Measurements from ENCODE around the gene MBD3L2.
A peak's percentile ranks its signal among the peaks of the same experiment; 100 is the strongest.
"Not testable (repeated sequence)": the region's sequence is repeated elsewhere in the genome, so short reads cannot be mapped to it uniquely, and the experiment has no call there.

The MBD3L2 gene

DNA sequence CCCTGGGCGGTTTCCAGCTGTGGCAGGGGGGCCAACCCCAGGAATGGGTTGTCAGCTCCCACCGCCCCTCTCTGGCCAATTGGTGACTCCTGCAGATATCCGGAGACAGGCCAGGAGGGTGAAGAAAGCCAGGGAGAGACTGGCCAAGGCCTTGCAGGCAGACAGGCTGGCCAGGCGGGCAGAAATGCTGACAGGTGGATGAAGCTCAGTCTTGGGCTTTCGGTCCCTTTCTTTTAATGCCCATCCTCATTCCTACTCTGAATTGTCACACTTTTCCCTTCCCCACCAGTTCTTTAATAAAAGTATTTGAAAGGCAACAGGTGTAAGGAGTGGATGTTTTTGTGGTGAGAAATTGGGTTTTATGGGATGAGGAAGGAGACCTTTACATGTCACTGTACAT, 2.3 kb downstream of the MBD3L2 start:
- not testable (repeated sequence) for H3K4me3 Mint-ChIP-seq; H3K36me3 Mint-ChIP-seq; H3K27me3 Mint-ChIP-seq; H3K27ac Mint-ChIP-seq; H3K4me1 Mint-ChIP-seq (ENCODE audit: low read depth); H3K9me3 Mint-ChIP-seq (ENCODE audit: low read depth)

DNA sequence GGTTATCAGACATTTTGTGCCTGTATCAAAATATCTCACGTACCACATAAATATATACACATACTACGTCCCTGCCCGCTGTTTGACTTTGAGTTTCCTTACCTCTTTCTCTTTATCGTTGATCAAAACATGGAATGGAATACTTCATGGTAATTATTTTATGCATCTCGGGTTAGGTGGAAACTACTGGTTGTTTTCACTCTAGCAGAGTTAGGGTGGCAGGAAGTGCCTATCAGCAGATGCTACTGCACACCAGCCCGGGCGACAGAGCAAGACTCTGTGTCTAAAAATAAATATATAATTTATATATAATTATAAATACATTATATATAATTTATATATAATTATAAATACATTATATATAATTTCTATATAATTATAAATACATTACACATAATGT, 3.8 kb downstream of the MBD3L2 start:
- H3K27me3 Mint-ChIP-seq; H3K27ac Mint-ChIP-seq; H3K4me1 Mint-ChIP-seq (ENCODE audit: low read depth); H3K4me3 Mint-ChIP-seq; H3K9me3 Mint-ChIP-seq (ENCODE audit: low read depth); H3K36me3 Mint-ChIP-seq: not testable (repeated sequence)

DNA sequence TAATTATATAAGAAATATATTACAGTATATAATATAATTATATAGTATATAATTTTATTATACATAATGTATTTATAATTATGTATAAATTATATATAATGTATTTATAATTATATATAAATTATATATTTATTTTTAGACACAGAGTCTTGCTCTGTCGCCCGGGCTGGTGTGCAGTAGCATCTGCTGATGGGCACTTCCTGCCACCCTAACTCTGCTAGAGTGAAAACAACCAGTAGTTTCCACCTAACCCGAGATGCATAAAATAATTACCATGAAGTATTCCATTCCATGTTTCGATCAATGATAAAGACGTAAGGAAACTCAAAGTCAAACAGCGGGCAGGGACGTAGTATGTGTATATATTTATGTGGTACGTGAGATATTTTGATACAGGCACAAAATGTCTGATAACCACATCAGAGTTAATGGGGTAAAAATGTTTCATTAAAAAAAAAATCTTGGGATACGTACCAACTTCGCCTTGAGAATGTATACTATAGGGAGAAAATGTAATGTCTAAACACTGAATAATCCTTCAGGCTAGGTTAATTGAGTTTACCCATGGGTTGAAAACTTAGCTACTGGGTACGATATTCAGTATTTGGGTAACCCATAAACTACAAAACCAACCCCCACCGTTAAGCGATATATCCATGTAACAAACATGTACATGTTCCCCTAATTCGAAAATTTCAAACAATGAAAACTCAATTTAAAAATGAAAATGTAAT, 5.7 kb downstream of the MBD3L2 start:
- not testable (repeated sequence) for H3K9me3 Mint-ChIP-seq (ENCODE audit: low read depth); H3K27me3 Mint-ChIP-seq; H3K4me3 Mint-ChIP-seq; H3K36me3 Mint-ChIP-seq; H3K27ac Mint-ChIP-seq; H3K4me1 Mint-ChIP-seq (ENCODE audit: low read depth)

DNA sequence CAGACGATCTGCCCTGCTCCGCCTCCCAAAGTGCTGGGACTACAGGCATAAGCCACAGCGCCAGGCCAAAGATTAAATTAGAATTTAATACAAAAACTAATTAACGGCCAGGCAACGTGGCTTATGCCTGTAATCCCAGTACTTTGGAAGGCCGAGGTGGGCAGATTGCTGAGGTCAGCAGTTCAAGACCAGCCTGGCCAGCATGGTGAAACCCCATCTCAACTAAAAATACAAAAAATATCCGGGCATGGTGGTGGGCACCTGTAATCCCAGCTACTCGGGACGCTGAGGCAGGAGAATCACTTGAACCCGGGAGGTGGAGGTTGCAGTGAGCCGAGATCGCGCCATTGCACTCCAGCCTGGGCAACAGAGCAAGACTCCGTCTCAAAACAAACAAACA, 6.6 kb downstream of the MBD3L2 start:
- not testable (repeated sequence) for H3K4me1 Mint-ChIP-seq (ENCODE audit: low read depth); H3K36me3 Mint-ChIP-seq; H3K9me3 Mint-ChIP-seq (ENCODE audit: low read depth); H3K27ac Mint-ChIP-seq; H3K27me3 Mint-ChIP-seq; H3K4me3 Mint-ChIP-seq

DNA sequence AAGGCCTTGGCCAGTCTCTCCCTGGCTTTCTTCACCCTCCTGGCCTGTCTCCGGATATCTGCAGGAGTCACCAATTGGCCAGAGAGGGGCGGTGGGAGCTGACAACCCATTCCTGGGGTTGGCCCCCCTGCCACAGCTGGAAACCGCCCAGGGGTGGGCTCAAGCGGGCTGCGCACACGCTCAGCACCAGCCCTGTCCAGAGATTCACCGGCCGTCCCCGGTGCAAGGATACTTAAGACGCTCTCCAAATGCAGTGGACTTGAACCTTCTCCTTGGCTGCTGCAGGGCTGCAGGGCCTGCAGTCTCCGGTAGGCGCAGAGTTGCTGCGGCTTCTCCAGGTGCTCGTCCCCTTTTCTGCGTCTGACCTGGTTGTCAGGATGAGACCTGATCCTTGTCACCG, 7.2 kb downstream of the MBD3L2 start:
- H3K36me3 Mint-ChIP-seq; H3K9me3 Mint-ChIP-seq (ENCODE audit: low read depth); H3K27me3 Mint-ChIP-seq; H3K27ac Mint-ChIP-seq; H3K4me1 Mint-ChIP-seq (ENCODE audit: low read depth); H3K4me3 Mint-ChIP-seq: not testable (repeated sequence)

DNA sequence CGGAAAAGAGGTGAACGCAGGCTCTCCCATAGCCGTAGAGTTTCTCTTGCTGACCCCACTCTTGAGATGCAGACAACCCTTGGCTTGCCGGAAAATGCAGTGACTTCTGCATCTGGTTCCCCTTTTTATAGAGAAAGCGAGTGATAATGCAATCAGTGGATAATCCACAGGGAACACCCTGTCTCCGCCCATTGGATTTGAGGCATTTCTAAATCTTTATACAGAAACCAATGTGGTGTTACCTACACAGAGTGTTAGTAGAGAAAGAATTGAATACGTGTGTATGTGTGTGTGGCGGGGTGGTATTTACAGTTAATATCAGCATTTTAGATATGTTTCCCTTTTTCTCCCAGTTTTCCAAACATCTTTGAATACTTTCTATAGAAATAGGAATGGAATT, 9.5 kb downstream of the MBD3L2 start, which contains the start of gene MBD3L3:
Gene MBD3L3 (minus strand): TSS at position 101 of the 400 bp plus-strand sequence. CDS start 71 bp downstream, at position 30.
- not testable (repeated sequence) for H3K36me3 Mint-ChIP-seq; H3K9me3 Mint-ChIP-seq (ENCODE audit: low read depth); H3K27me3 Mint-ChIP-seq; H3K27ac Mint-ChIP-seq; H3K4me3 Mint-ChIP-seq; H3K4me1 Mint-ChIP-seq (ENCODE audit: low read depth)

DNA sequence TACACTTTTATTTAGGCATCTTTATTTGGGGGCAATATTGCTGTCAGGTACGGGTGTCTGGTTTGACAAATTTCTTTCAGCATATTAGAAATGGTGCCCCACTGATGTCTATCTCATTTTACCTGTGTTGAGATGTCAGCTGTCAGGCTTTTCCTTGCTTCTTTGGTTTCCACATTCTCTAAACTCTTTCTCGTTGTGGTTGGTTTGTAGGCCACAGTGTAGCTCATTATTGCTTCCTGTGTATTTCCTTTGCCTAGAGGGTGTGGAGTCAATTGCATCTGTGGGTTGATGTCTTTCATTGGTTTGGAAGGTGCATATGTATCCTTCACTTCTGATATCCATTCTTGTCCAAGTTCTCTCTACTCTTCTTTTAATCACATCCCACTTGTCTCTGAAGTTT, 10.9 kb downstream of the MBD3L2 start:
- H3K9me3 Mint-ChIP-seq (ENCODE audit: low read depth); H3K27me3 Mint-ChIP-seq; H3K4me3 Mint-ChIP-seq; H3K4me1 Mint-ChIP-seq (ENCODE audit: low read depth); H3K36me3 Mint-ChIP-seq; H3K27ac Mint-ChIP-seq: not testable (repeated sequence)

DNA sequence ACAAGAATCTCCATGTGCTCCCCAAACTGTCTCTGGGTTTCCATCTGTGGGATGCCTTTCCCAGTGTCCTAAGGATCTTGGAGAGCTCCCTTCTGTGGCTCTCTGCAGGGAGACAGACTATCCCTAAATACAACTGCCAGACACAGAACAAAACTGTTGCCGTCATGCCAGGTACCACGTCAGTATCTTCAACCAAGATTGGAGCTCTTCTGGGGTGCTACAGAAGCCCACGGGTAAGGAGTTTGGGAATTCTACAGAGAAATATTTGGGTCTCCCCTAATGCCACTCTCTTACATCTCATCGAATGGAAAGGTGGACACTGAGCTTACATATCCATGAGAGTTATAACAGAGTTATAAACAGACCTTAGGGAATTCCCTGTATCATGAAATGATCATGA, 14.2 kb downstream of the MBD3L2 start:
- Mint-ChIP-seq H3K27ac (no peak overlapping the region), H3K36me3 (no peaks in the 10 kb centered on the region), H3K4me3 (no peak overlapping the region), H3K4me1 (ENCODE audit: low read depth) (peaks cover 1% of the 10 kb centered on the region), H3K27me3 (no peaks in the 10 kb centered on the region), H3K9me3 (ENCODE audit: low read depth) (no peaks in the 10 kb centered on the region)

DNA sequence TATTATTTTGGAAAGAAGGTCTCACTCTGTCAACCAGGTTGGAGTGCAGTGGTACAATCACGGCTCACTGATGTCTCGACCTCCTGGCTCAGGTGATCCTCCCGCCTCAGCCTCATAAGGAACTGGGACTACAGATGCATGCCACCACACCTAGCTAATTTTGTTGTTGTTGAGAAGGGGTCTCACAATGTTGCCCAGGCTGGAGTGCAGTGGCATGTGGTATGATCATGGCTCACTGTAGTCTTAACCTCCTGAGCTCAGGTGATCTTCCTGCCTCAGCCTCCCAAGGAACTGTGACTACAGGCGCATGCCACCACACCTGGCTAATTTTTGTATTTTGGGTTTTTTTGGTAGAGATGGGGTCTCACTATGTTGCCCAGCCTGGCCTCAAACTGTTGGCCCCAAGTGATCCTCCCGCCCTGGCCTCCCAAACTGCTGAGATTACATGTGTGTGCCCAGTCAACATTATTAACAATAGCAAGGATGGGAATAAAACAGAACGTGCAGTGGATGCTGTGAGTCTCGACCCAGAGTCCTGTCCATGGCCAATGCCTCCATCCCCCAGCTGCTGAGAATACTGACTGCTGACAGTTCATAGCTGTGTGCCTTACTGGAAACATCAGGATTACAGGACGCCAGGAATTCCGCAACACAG, 14.8 kb downstream of the MBD3L2 start:
- Mint-ChIP-seq H3K27me3 (no peaks in the 10 kb centered on the region), H3K9me3 (ENCODE audit: low read depth) (no peaks in the 10 kb centered on the region), H3K27ac (no peak overlapping the region), H3K4me1 (ENCODE audit: low read depth) (peaks cover 4% of the 10 kb centered on the region), H3K36me3 (no peaks in the 10 kb centered on the region), H3K4me3 (no peak overlapping the region)

DNA sequence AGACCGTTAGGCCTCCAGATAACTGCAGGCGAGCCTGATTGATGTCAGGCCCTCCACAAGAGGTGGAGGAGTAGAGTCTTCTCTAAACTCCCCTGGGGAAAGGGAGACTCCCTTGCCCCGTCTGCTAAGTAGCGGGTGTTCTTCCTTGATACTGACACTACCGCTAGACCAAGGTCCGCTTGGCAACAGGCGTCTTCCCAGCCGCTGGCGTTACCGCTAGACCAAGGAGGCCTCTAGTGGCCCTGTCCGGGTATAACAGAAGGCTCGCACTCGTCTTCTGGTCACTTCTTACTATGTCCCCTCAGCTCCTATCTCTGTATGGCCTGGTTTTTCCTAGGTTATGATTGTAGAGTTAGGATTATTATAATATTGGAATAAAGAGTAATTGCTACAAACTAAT, 18.0 kb downstream of the MBD3L2 start:
- not testable (repeated sequence) for H3K27ac Mint-ChIP-seq; H3K27me3 Mint-ChIP-seq; H3K9me3 Mint-ChIP-seq (ENCODE audit: low read depth); H3K4me3 Mint-ChIP-seq; H3K36me3 Mint-ChIP-seq
- H3K4me1 Mint-ChIP-seq (ENCODE audit: low read depth): peaks cover 17% of the 10 kb centered on the region

DNA sequence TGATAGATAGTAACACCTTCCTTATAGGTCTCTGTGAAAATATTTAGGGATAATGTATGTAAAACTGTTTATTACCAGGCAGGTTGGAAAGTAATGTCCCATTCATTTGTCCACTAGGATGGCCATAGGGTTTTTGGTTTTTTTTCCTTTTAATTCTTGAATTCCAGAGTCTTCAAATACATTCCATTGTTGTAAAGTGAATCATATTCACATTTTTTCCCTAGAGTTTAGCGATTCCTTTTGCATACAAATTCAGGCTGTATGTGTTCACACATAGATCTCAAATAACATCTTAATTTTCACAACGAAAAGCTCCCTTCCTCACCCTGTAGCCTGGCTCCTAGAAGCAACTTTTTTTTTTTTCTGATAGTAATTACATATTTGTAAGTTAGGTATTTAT, 18.6 kb downstream of the MBD3L2 start:
- H3K4me3 Mint-ChIP-seq: no peak overlapping the region
- H3K27ac Mint-ChIP-seq: no peak overlapping the region
- no peaks in the 10 kb centered on the region for H3K9me3 Mint-ChIP-seq (ENCODE audit: low read depth)
- no peaks in the 10 kb centered on the region for H3K36me3 Mint-ChIP-seq
- peaks cover 22% of the 10 kb centered on the region for H3K4me1 Mint-ChIP-seq (ENCODE audit: low read depth)
- H3K27me3 Mint-ChIP-seq: no peaks in the 10 kb centered on the region

DNA sequence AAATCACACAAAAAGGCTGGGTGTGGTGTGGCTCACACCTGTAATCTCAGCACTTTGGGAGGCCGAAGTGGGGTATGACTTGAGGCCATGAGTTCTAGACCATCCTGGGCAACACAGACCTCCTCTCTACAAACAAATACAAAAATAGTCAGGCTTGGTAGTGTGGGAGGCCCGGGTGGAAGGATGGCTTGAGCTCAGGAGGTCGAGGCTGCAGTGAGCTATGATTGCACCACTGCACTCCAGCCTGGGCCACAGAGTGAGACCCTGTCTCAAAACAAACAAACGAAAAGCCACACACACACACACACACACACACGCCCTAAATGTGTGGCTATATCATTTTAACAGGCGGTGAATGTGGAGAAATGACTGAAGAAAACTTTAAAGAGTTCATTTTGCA, 19.5 kb downstream of the MBD3L2 start:
- peak overlapping the region; percentile 95 for H3K27ac Mint-ChIP-seq
- H3K27me3 Mint-ChIP-seq: no peaks in the 10 kb centered on the region
- H3K4me1 Mint-ChIP-seq (ENCODE audit: low read depth): peaks cover 22% of the 10 kb centered on the region
- no peaks in the 10 kb centered on the region for H3K36me3 Mint-ChIP-seq
- H3K9me3 Mint-ChIP-seq (ENCODE audit: low read depth): no peaks in the 10 kb centered on the region
- H3K4me3 Mint-ChIP-seq: peak overlapping the region; percentile 95

DNA sequence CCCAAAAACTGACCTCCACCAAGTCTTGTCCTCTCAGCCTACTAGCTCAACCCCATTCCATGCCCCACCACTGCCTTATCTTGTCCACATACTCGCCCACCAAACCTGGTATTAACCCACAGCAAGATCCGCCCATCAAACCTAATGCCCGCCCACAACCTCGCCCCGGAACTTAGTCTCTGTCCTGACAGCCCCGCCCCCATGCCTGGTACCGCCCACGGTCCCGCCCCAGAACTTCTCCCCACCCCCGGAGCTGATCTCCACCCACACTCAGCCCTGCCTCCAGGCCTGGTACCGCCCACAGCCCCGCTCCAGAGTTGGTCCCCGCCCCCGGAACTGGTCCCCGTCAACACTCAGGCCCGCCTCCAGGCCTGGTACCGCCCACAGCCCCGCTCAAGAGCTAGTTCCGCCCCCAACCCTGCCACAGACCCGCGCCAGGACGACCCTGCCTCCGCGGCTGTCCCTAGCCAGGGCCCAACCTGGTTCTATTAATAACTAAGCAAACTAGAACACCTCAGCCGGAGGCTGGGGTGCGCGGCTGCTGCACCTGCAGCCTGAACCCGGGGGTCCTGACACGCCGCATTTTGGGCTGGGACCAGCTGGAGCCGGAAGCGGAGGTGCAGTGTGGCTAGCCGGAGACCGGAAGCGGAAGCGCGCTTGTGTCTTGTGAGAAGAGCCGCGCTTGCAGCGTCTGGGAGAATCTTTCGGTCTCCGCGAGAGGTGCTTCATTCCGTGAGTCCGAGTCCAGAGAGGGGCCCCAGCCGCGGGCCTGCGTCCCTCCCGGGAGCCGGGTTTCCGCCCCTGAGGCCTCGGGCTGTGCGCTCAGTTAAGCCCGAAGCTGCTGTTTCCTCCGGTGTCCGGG, 20.2 kb downstream of the MBD3L2 start, which contains the start of gene ZNF557:
Gene ZNF557 (plus strand): TSS at position 662 of the 862 bp plus-strand sequence. CDS start 5,372 bp downstream, outside the sequence.
- no peaks in the 10 kb centered on the region for H3K9me3 Mint-ChIP-seq (ENCODE audit: low read depth)
- H3K36me3 Mint-ChIP-seq: peaks cover 2% of the 10 kb centered on the region
- peaks cover 22% of the 10 kb centered on the region for H3K4me1 Mint-ChIP-seq (ENCODE audit: low read depth)
- peak within 1 kb of the TSS; percentile 95 for H3K4me3 Mint-ChIP-seq
- H3K27me3 Mint-ChIP-seq: no peaks in the 10 kb centered on the region
- peak within 1 kb of the TSS; percentile 95 for H3K27ac Mint-ChIP-seq

DNA sequence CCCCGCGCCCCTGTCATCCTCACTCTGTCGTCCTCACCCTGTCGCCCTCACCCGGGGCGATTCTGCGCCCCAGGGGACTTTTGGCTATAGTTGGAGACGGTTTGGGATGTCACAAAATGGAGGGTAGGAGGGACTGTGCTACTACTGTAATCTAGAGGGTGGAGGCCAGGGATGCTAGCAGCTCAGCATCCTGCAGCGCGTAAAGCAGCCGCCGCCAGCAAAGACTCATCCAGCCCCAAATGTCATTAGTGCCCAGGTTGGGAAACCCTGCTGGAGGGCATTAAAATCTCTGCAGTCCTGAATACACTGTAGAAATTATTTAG, 20.7 kb downstream of the MBD3L2 start:
- H3K36me3 Mint-ChIP-seq: peaks cover 4% of the 10 kb centered on the region
- H3K4me3 Mint-ChIP-seq: peak overlapping the region; percentile 95
- peak overlapping the region; percentile 80 for H3K27ac Mint-ChIP-seq
- no peaks in the 10 kb centered on the region for H3K27me3 Mint-ChIP-seq
- H3K9me3 Mint-ChIP-seq (ENCODE audit: low read depth): no peaks in the 10 kb centered on the region
- H3K4me1 Mint-ChIP-seq (ENCODE audit: low read depth): peaks cover 25% of the 10 kb centered on the region

DNA sequence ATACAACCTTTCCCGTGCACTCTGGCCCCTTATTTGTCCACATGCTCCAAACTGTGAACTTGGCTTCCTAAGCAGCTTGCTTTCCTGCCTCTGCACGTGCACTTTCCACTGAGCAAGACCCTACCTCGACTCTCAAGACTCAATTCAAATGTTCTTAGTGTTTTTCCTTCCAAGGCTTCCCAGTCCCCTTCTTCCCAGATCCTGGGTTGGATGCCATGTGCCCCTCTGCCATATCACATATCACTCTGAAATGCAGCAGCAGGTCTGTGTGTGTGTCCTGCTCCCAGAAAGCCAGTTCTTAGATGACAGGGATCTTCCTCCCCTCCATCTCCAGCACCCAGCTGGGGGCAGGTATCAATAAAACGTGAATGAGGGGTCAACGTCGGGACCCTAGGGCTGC, 23.4 kb downstream of the MBD3L2 start:
- Mint-ChIP-seq H3K9me3 (ENCODE audit: low read depth) (no peaks in the 10 kb centered on the region), H3K27ac (peak overlapping the region; percentile 25), H3K27me3 (no peaks in the 10 kb centered on the region), H3K4me3 (peak overlapping the region; percentile 49), H3K36me3 (peaks cover 18% of the 10 kb centered on the region), H3K4me1 (ENCODE audit: low read depth) (peaks cover 25% of the 10 kb centered on the region)

Data from activated naive CD8-positive, alpha-beta T cell (primary cell).